HepG2 (cell line): ENCODE data around the gene DCTN1. TPM values are rescaled to one million over a fixed set of nuclear protein-coding genes. Genes with fewer than 3 reads are reported as not detected.

Experiments
- ELF1 ChIP-seq: sonication (generic); formaldehyde crosslinking; IDR thresholded peaks from 2 replicates; pipeline ENCODE4 v1.4.0; 2020; ENCODE audit warnings: missing genetic modification reagents
- FOXK1 ChIP-seq: sonication (generic); formaldehyde crosslinking; IDR thresholded peaks from 2 replicates; pipeline ENCODE4 v1.4.0; 2020; ENCODE audit warnings: low read depth, missing genetic modification reagents, borderline replicate concordance
- HOXA3 ChIP-seq: sonication (generic); formaldehyde crosslinking; IDR thresholded peaks from 2 replicates; pipeline ENCODE4 v1.5.0; 2020; ENCODE audit warnings: missing genetic modification reagents
- NCOR1 ChIP-seq: fragments of 200-600 bp; sonication (generic); IDR thresholded peaks from 2 replicates; pipeline ENCODE4 v1.7.0; 2017; ENCODE audit warnings: antibody characterized with exemption, low read length, borderline replicate concordance
- SALL1 ChIP-seq: sonication (generic); formaldehyde crosslinking; IDR thresholded peaks from 2 replicates; pipeline ENCODE4 v1.8.0; 2022; ENCODE audit warnings: mild to moderate bottlenecking, missing genetic modification reagents
- SMC3 ChIP-seq: IDR thresholded peaks from 2 replicates; pipeline ENCODE4 v1.6.1; 2011; ENCODE audit warnings: low read length, improper control_type of control experiment
- TEF ChIP-seq: sonication (generic); formaldehyde crosslinking; IDR thresholded peaks from 2 replicates; pipeline ENCODE4 v1.5.0; 2020; ENCODE audit warnings: missing genetic modification reagents
- ZNF143 ChIP-seq: sonication (generic); formaldehyde crosslinking; IDR thresholded peaks from 2 replicates; pipeline ENCODE4 v1.4.0; 2020; ENCODE audit warnings: missing genetic modification reagents
- ZNF180 ChIP-seq: sonication (generic); formaldehyde crosslinking; IDR thresholded peaks from 2 replicates; pipeline ENCODE4 v1.4.0; 2020; ENCODE audit warnings: low read depth, missing genetic modification reagents, borderline replicate concordance
- ZNF382 ChIP-seq: sonication (generic); formaldehyde crosslinking; IDR thresholded peaks from 2 replicates; pipeline ENCODE4 v1.5.0; 2020; ENCODE audit warnings: missing genetic modification reagents, mild to moderate bottlenecking, borderline replicate concordance
- ZNF451 ChIP-seq: sonication (generic); formaldehyde crosslinking; IDR thresholded peaks from 2 replicates; pipeline ENCODE4 v1.5.0; 2020; ENCODE audit warnings: mild to moderate bottlenecking, missing genetic modification reagents
- ZNF530 ChIP-seq: sonication (generic); formaldehyde crosslinking; IDR thresholded peaks from 2 replicates; pipeline ENCODE4 v1.5.0; 2020; ENCODE audit warnings: low read depth, mild to moderate bottlenecking, missing genetic modification reagents
- ZNF598 ChIP-seq: sonication (generic); formaldehyde crosslinking; IDR thresholded peaks from 2 replicates; pipeline ENCODE4 v1.5.1; 2020; ENCODE audit warnings: mild to moderate bottlenecking, missing genetic modification reagents, borderline replicate concordance
- ZNF615 ChIP-seq: sonication (generic); formaldehyde crosslinking; IDR thresholded peaks from 2 replicates; pipeline ENCODE4 v1.5.0; 2020; ENCODE audit warnings: mild to moderate bottlenecking, missing genetic modification reagents, borderline replicate concordance
- ZNF792 ChIP-seq: IDR thresholded peaks from 2 replicates; pipeline ENCODE4 v1.6.1; 2016
- ZSCAN20 ChIP-seq: sonication (generic); formaldehyde crosslinking; IDR thresholded peaks from 2 replicates; pipeline ENCODE4 v1.4.0; 2020; ENCODE audit warnings: missing genetic modification reagents, mild to moderate bottlenecking, borderline replicate concordance
- ZSCAN22 ChIP-seq: sonication (generic); formaldehyde crosslinking; IDR thresholded peaks from 2 replicates; pipeline ENCODE4 v1.4.0; 2020; ENCODE audit warnings: mild to moderate bottlenecking, missing genetic modification reagents
- polyA plus RNA-seq, 8 experiments: library from polyadenylated mRNA; depleted of rRNA in 3 of 8; stranded (reverse) in 7 of 8; unstranded in 1 of 8; fragments of >200 nt; fragmentation: Illumina TruSeq in 4 of 8; extraction: Trizol in 4 of 8; gene quantifications; 2 replicates each; pipeline versions ENCODE4 v1.2.1 to v1.2.3, GENCODE V29; 2011 to 2016; ENCODE audit warnings: low read depth in 4 of 8, missing spikeins in 1 of 8, mixed read lengths in 1 of 8; ENCODE audit not compliant: insufficient read depth in 1 of 8
- total RNA-seq, 5 experiments: library from RNA; depleted of rRNA; stranded (reverse); fragments of >200 nt; fragmentation: Illumina TruSeq; extraction: Trizol; gene quantifications; 2 replicates each; pipeline ENCODE4 v1.2.3, GENCODE V29; 2016; ENCODE audit warnings: low read depth in 1 of 5
- TF ChIP-seq, protein P1 (sequence below): sonication (generic); formaldehyde crosslinking; IDR thresholded peaks from 2 replicates; pipeline ENCODE4 v1.5.1; 2020; ENCODE audit warnings: missing genetic modification reagents, mild to moderate bottlenecking, borderline replicate concordance
- TF ChIP-seq, protein P2 (sequence below): sonication (generic); formaldehyde crosslinking; IDR thresholded peaks from 2 replicates; pipeline ENCODE4 v1.5.1; 2020; ENCODE audit warnings: mild to moderate bottlenecking, moderate library complexity, missing genetic modification reagents
- TF ChIP-seq, protein P3 (sequence below): sonication (generic); formaldehyde crosslinking; IDR thresholded peaks from 2 replicates; pipeline ENCODE4 v1.4.0; 2020; ENCODE audit warnings: missing genetic modification reagents, borderline replicate concordance

Gene DCTN1
- total and polyA plus RNA-seq, 2 of the 13 experiments (the other 11 are each of a cell fraction or from before 2014, with no cell fraction given): 73.2 to 122 TPM

- no peak for TF ChIP-seq ZNF143 (CRISPR knock-in tag)
- TF ChIP-seq SALL1 (CRISPR knock-in tag): no peak; the same call in 1 of the 2 replicates
- no peak for TF ChIP-seq ZNF615 (CRISPR knock-in tag)
- no peak for TF ChIP-seq FOXK1 (CRISPR knock-in tag)
- peak; percentile 51; the same call in 1 of the 2 replicates for TF ChIP-seq ZNF792 (CRISPR knock-in tag)
- TF ChIP-seq SMC3: no peak
- TF ChIP-seq TEF: no peak
- TF ChIP-seq ZNF382 (CRISPR knock-in tag): no peak
- TF ChIP-seq ZNF598 (CRISPR knock-in tag): no peak
- TF ChIP-seq, protein P1, sequence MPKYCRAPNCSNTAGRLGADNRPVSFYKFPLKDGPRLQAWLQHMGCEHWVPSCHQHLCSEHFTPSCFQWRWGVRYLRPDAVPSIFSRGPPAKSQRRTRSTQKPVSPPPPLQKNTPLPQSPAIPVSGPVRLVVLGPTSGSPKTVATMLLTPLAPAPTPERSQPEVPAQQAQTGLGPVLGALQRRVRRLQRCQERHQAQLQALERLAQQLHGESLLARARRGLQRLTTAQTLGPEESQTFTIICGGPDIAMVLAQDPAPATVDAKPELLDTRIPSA (CRISPR knock-in tag): no peak
- TF ChIP-seq ZNF180: no peak
- no peak for TF ChIP-seq ZNF530
- no peak for TF ChIP-seq ZSCAN22
- TF ChIP-seq ELF1: no peak
- TF ChIP-seq, protein P2, sequence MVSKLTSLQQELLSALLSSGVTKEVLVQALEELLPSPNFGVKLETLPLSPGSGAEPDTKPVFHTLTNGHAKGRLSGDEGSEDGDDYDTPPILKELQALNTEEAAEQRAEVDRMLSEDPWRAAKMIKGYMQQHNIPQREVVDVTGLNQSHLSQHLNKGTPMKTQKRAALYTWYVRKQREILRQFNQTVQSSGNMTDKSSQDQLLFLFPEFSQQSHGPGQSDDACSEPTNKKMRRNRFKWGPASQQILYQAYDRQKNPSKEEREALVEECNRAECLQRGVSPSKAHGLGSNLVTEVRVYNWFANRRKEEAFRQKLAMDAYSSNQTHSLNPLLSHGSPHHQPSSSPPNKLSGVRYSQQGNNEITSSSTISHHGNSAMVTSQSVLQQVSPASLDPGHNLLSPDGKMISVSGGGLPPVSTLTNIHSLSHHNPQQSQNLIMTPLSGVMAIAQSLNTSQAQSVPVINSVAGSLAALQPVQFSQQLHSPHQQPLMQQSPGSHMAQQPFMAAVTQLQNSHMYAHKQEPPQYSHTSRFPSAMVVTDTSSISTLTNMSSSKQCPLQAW (CRISPR knock-in tag): peak; percentile 85
- TF ChIP-seq, protein P3, sequence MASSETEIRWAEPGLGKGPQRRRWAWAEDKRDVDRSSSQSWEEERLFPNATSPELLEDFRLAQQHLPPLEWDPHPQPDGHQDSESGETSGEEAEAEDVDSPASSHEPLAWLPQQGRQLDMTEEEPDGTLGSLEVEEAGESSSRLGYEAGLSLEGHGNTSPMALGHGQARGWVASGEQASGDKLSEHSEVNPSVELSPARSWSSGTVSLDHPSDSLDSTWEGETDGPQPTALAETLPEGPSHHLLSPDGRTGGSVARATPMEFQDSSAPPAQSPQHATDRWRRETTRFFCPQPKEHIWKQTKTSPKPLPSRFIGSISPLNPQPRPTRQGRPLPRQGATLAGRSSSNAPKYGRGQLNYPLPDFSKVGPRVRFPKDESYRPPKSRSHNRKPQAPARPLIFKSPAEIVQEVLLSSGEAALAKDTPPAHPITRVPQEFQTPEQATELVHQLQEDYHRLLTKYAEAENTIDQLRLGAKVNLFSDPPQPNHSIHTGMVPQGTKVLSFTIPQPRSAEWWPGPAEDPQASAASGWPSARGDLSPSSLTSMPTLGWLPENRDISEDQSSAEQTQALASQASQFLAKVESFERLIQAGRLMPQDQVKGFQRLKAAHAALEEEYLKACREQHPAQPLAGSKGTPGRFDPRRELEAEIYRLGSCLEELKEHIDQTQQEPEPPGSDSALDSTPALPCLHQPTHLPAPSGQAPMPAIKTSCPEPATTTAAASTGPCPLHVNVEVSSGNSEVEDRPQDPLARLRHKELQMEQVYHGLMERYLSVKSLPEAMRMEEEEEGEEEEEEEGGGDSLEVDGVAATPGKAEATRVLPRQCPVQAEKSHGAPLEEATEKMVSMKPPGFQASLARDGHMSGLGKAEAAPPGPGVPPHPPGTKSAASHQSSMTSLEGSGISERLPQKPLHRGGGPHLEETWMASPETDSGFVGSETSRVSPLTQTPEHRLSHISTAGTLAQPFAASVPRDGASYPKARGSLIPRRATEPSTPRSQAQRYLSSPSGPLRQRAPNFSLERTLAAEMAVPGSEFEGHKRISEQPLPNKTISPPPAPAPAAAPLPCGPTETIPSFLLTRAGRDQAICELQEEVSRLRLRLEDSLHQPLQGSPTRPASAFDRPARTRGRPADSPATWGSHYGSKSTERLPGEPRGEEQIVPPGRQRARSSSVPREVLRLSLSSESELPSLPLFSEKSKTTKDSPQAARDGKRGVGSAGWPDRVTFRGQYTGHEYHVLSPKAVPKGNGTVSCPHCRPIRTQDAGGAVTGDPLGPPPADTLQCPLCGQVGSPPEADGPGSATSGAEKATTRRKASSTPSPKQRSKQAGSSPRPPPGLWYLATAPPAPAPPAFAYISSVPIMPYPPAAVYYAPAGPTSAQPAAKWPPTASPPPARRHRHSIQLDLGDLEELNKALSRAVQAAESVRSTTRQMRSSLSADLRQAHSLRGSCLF (CRISPR knock-in tag): no peak
- TF ChIP-seq HOXA3 (CRISPR knock-in tag): no peak
- TF ChIP-seq ZSCAN20 (CRISPR knock-in tag): no peak
- TF ChIP-seq ZNF451 (CRISPR knock-in tag): no peak
- TF ChIP-seq NCOR1: no peak
Observed at GRCh38 chr2:74424139-74424992, 44.3 kb upstream of the DCTN1 start (continued).
